GM10266 (cell line): ENCODE measurements around the gene CLMP.

ENCODE experiments used
- DNase-seq: peaks from one replicate; pipeline ENCODE4 v3.0.0; 2012; ENCODE audit errors: extremely low spot score
- TF ChIP-seq, protein P1 (sequence below): IDR thresholded peaks from 2 replicates; pipeline ENCODE4 v1.5.1; 2012; ENCODE audit warnings: mild to moderate bottlenecking, low read depth; ENCODE audit not compliant: control insufficient read depth, insufficient read depth; ENCODE audit errors: missing control alignments

CLMP gene

GRCh38 chr11:123183391-123184099 is 11.5 kb downstream of the CLMP start:
- no peak for DNase-seq
- TF ChIP-seq, protein P1, sequence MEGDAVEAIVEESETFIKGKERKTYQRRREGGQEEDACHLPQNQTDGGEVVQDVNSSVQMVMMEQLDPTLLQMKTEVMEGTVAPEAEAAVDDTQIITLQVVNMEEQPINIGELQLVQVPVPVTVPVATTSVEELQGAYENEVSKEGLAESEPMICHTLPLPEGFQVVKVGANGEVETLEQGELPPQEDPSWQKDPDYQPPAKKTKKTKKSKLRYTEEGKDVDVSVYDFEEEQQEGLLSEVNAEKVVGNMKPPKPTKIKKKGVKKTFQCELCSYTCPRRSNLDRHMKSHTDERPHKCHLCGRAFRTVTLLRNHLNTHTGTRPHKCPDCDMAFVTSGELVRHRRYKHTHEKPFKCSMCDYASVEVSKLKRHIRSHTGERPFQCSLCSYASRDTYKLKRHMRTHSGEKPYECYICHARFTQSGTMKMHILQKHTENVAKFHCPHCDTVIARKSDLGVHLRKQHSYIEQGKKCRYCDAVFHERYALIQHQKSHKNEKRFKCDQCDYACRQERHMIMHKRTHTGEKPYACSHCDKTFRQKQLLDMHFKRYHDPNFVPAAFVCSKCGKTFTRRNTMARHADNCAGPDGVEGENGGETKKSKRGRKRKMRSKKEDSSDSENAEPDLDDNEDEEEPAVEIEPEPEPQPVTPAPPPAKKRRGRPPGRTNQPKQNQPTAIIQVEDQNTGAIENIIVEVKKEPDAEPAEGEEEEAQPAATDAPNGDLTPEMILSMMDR, result no peak

DNA sequence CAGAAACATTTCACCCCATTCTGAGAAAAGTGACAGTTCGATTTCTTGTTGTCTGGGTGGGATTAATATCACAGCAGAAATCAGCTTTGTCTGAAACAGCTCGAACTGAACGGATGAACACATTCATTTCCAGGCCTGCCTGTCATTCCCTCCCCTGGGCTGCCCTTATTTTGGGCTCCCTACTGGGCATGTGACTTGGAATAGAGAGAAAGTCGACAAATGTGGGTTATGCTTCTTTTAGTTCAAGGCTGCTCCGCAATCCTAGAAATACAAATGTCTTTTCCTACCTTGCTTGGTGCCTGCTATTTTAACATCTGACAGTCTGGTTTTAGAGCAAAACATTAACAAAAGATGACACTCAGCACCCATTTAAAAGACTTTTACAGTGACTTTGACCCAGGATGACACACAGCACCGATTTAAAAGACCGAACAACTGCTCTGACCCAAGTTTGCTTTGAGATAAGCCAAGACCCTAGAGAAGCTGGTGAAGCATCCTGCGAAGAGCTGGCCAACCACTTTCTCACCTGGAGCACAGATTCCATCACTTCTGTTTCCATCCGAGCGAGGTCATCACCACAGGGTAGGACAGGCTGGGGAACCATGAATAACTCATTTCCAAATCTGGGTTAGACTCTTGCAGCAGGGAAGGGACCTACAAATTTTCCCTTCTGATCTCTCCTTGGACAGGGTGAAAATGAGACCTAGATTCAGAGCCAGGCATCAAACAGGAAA is 13.1 kb downstream of the CLMP start:
- TF ChIP-seq, protein P1, result no peak

GRCh38 chr11:123181075-123181474 is 14.0 kb downstream of the CLMP start:
- TF ChIP-seq, protein P1, result no peak
- DNase-seq, result no peak

More for the DNA sequence above, 13.1 kb downstream of the CLMP start:
- DNase-seq, result no peak

DNA sequence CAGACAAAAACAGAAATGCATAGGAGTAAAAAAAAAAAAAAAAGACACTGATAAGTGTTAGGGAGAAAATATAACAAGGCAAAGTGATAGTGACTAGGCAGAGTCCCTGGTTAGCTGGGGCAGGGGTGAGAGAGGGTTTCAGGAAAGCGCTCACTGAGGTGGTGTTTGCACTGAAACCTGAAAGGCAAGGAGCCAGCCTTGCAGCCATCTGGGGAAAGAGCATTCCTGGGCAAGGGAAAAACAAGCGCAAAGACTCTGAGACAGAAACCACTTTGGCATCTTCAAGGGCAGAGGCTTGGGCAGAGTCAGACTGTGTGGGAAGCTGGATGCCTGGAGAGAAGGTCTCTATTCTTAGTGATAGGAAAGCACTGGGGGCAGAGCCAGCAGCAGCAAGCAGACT is 14.5 kb downstream of the CLMP start:
- no peak for DNase-seq
- TF ChIP-seq, protein P1, result no peak

GRCh38 chr11:123180166-123180565 is 14.9 kb downstream of the CLMP start:
- TF ChIP-seq, protein P1, result no peak
- DNase-seq, result no peak

- DNase-seq, result no peak
- TF ChIP-seq, protein P1, result no peak
Measured at GRCh38 chr11:123179586-123179985, 15.5 kb downstream of the CLMP start.

DNA sequence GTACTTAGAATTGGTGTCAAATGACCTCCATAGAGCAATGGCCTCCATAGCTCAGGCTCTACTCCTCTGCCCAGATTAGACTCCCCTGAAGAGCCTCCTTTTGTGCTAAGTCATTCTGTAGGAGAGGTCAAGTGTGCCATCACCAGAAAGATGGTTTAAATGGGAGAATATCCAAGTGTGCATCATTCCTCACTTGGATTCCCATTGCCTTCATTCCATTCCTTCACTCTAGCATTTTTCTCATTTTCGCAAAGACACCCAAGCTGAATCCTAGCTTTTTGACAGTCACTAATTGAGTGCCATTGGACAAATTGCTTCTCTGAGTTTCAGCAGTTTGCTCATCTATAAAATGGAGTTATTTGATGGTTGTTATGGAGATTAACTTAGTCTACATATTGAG is 16.9 kb downstream of the CLMP start:
- DNase-seq, result no peak
- TF ChIP-seq, protein P1, result no peak
